Keratinocyte (primary cell): ENCODE results near the gene SDHAF2.

ENCODE experiments used
- CTCF ChIP-seq, 3 experiments: IDR thresholded peaks in 1 of 3; conservative IDR thresholded peaks in 1 of 3; optimal IDR thresholded peaks in 1 of 3; 2 replicates in 2 of 3; 3 replicates in 1 of 3; pipeline versions ENCODE3 to v1.5.1; 2011; ENCODE audit warnings: low read length in 3 of 3, mild to moderate bottlenecking in 3 of 3, moderate library complexity in 2 of 3, control low read depth in 1 of 3, inconsistent platforms in 1 of 3; ENCODE audit not compliant: insufficient read depth in 2 of 3; ENCODE audit errors: extremely low read depth in 1 of 3
- EZH2 ChIP-seq: IDR thresholded peaks from one replicate; pipeline ENCODE4 v1.6.1; 2012; ENCODE audit warnings: inconsistent platforms, mild to moderate bottlenecking, low read length, moderate library complexity

- TF ChIP-seq CTCF (optimal IDR thresholded peaks at IDR 0.05 in 1 of 3, IDR thresholded peaks at IDR 0.05 in 1 of 3, conservative IDR thresholded peaks at IDR 0.05 in 1 of 3; ENCODE audit: extremely low read depth in 1 of 3, insufficient read depth in 2 of 3, low read length in 3 of 3) (no peak), EZH2 (no peak)
These were observed 42.4 kb downstream of the SDHAF2 start for GRCh38 chr11:61472282-61472681.
